Lower leg skin (tissue), 4 donors: ENCODE results near the gene ADAM22. TPM values are rescaled to one million over a fixed set of nuclear protein-coding genes. Genes with fewer than 3 reads are reported as not detected.
A peak's percentile ranks its signal among the peaks of the same experiment; 100 is the strongest.
"Not testable (repeated sequence)": the region's sequence is repeated elsewhere in the genome, so short reads cannot be mapped to it uniquely, and the experiment has no call there.

Experiments
- DNase-seq, 2 donors: peaks; one replicate each; pipeline ENCODE4 v3.0.0-alpha.2; 2019; ENCODE audit warnings: low spot score in 2 of 2
- H3K4me3 ChIP-seq: fragments of 200-600 bp; sonication (generic); 2 replicates; pipeline ENCODE4 v1.5.1; 2017; ENCODE audit warnings: mild to moderate bottlenecking, low read depth; ENCODE audit not compliant: poor library complexity, severe bottlenecking
- POLR2A ChIP-seq, 2 donors: fragments of 450-650 bp; IDR thresholded peaks; one replicate each; pipeline ENCODE4 v1.6.1; 2016 to 2017; ENCODE audit warnings: antibody characterized with exemption in 2 of 2, mild to moderate bottlenecking in 1 of 2, moderate library complexity in 1 of 2
- WGBS, 2 donors: methylation state at CpG; one replicate each; pipeline ENCODE4 v1.1.5; 2018; 5-methylcytosine and 5-hydroxymethylcytosine counted together
- intact Hi-C: fragments of 100-400 bp; cut with DNase I; formaldehyde crosslinking; loops from one replicate; pipeline ENCODE4 v1.15.0; 2023; ENCODE audit warnings: low total_unique reads
- total RNA-seq, 4 donors: library from RNA; depleted of rRNA; stranded (reverse); fragments of >200 nt; gene quantifications; one replicate each; pipeline ENCODE4 v1.1.0, GENCODE V29; 2016
- TF ChIP-seq, protein P1 (sequence below), 3 donors: fragments of 450-650 bp; IDR thresholded peaks; one replicate each; pipeline ENCODE4 v1.5.1; 2016; ENCODE audit warnings: antibody characterized with exemption in 3 of 3, mild to moderate bottlenecking in 3 of 3, moderate library complexity in 2 of 3

ADAM22 gene
- total RNA-seq, 4 donors from 2014 or later, result 0.30 to 2.1 (median 1.0) TPM

- intact Hi-C loops, result no loop called here
- peak overlapping the region; percentile 55 for H3K4me3 ChIP-seq
- TF ChIP-seq, protein P1, sequence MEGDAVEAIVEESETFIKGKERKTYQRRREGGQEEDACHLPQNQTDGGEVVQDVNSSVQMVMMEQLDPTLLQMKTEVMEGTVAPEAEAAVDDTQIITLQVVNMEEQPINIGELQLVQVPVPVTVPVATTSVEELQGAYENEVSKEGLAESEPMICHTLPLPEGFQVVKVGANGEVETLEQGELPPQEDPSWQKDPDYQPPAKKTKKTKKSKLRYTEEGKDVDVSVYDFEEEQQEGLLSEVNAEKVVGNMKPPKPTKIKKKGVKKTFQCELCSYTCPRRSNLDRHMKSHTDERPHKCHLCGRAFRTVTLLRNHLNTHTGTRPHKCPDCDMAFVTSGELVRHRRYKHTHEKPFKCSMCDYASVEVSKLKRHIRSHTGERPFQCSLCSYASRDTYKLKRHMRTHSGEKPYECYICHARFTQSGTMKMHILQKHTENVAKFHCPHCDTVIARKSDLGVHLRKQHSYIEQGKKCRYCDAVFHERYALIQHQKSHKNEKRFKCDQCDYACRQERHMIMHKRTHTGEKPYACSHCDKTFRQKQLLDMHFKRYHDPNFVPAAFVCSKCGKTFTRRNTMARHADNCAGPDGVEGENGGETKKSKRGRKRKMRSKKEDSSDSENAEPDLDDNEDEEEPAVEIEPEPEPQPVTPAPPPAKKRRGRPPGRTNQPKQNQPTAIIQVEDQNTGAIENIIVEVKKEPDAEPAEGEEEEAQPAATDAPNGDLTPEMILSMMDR (IDR thresholded peaks at IDR 0.05), result no peak
- TF ChIP-seq POLR2A (IDR thresholded peaks at IDR 0.05), result no peak
- WGBS, 2 donors, result 8 to 12% methylated on average over 9 of the region's 9 CpGs
- no peak for DNase-seq
Observed at GRCh38 chr7:87933605-87933952, 472 bp upstream of the ADAM22 start.

- WGBS, 2 donors, result 3% methylated on average over 42 to 47 of the region's 47 CpGs
- intact Hi-C loops, result no loop called here
- TF ChIP-seq POLR2A (IDR thresholded peaks at IDR 0.05), result no peak
- TF ChIP-seq, protein P1 (IDR thresholded peaks at IDR 0.05), result no peak
- H3K4me3 ChIP-seq, result peak overlapping the region; percentile 55
- no peak for DNase-seq
Observed at GRCh38 chr7:87934699-87935383, 790 bp downstream of the ADAM22 start.

GRCh38 chr7:87935384-87935706, 1.3 kb downstream of the ADAM22 start:
- TF ChIP-seq, protein P1 (IDR thresholded peaks at IDR 0.05), result no peak
- no peak for TF ChIP-seq POLR2A (IDR thresholded peaks at IDR 0.05)
- 31 to 43% methylated on average over 8 of the region's 8 CpGs for WGBS, 2 donors
- peak overlapping the region; percentile 55 for H3K4me3 ChIP-seq
- intact Hi-C loops, result no loop called here
- DNase-seq, result no peak

DNA sequence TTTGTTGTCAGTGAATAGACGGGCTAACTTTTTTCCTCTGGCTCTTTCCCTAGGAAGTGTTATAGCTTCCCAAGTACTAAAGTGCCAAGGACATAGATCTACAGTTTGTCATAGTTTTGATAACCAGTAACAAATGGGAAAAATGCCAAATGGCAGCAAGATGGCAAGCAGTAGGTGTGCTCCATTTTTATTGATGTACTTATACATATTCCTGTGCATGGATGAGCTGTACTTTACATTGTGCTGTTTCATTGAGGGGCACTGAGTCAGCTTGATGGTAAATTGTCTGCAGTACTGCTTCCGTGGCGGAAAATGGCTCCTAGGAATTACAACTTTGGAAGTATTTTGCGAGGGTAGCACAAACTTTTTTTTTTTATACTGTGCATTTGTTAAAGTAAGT, 7.1 kb downstream of the ADAM22 start:
- TF ChIP-seq, protein P1 (IDR thresholded peaks at IDR 0.05), result no peak
- TF ChIP-seq POLR2A (IDR thresholded peaks at IDR 0.05), result no peak
- no peak for DNase-seq
- intact Hi-C loops, result no loop called here
- WGBS, 2 donors, result 89 to 94% methylated on average over 4 of the region's 4 CpGs
- no peak overlapping the region for H3K4me3 ChIP-seq

DNA sequence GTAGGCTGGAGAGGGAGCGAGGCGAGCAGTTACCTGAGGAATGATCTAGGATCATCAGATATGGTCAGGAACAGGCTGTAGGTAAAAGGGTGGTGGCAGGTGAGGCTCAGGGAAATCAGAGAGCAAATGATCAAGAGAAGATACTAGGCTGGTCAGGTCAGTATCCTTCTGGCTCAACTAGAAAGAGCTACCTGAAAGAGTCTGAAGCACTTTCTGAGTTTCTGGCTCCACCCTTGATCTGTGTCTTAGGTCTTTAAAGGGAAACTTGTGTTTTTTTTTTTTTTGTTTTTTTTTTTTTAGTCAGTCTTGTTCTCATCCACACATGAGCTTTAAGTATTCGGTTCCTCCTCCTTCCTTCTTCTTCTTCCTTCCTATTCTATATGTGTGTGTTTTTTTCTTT, 10.5 kb downstream of the ADAM22 start:
- TF ChIP-seq POLR2A (IDR thresholded peaks at IDR 0.05), result no peak
- TF ChIP-seq, protein P1 (IDR thresholded peaks at IDR 0.05), result no peak
- DNase-seq, result no peak
- intact Hi-C loops, result no loop called here
- H3K4me3 ChIP-seq, result no peak overlapping the region
- 82 to 85% methylated on average over 3 of the region's 3 CpGs for WGBS, 2 donors

DNA sequence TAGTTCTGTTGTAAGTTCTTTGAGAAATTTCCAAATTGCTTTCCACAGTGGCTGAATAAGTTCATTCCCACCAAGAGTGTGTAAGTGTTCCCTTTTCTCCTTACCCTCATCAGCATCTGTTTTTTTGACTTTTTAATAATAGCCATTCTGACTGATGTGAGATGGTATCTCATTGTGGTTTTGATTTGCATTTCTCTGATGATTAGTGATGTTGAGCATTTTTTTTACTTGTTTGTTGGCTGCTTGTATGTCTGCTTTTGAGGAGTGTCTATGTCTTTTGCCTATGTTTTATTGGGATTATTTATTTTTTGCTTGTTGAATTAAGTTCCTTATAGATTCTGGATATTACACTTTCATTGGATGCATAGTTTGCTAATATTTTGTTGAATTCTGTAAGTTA, 11.9 kb downstream of the ADAM22 start:
- intact Hi-C loops, DNase-seq, H3K4me3 ChIP-seq: not testable (repeated sequence)
